Activated CD4-positive, alpha-beta T cell treated with anti-CD3 and anti-CD28 coated beads, Interleukin-2, amount 10 ng/mL, durations not matched to agents 7 days and 5 days (primary cell): ENCODE data around the gene MCM9. TPM values are rescaled to one million over a fixed set of nuclear protein-coding genes. Genes with fewer than 3 reads are reported as not detected.

Experiments used
- CTCF ChIA-PET: fragments of 350-600 bp; sonication (Branson Sonifier 250); formaldehyde crosslinking; loops from one replicate; lab custom pipeline; 2021; ENCODE audit warnings: antibody characterized with exemption; lab: Charles Lee
- POLR2A ChIA-PET: fragments of 350-600 bp; sonication (Branson Sonifier 250); formaldehyde crosslinking; loops from one replicate; lab custom pipeline; 2021; ENCODE audit warnings: antibody characterized with exemption; lab: Charles Lee
- DNase-seq: peaks from one replicate; pipeline ENCODE4 v3.0.0-alpha.2; 2020
- H3K27ac Mint-ChIP-seq: one replicate; pipeline ENCODE4 v1.8.0; 2021; ENCODE audit warnings: mild to moderate bottlenecking, moderate library complexity, mixed read lengths
- H3K27me3 Mint-ChIP-seq: one replicate; pipeline ENCODE4 v1.8.0; 2021; ENCODE audit warnings: mixed read lengths
- H3K36me3 Mint-ChIP-seq: one replicate; pipeline ENCODE4 v1.8.0; 2021; ENCODE audit warnings: low read depth, mixed read lengths
- H3K4me1 Mint-ChIP-seq: one replicate; pipeline ENCODE4 v1.8.0; 2021; ENCODE audit warnings: mixed read lengths
- H3K4me3 Mint-ChIP-seq: one replicate; pipeline ENCODE4 v1.8.0; 2021; ENCODE audit warnings: mild to moderate bottlenecking, moderate library complexity, mixed read lengths
- H3K9me3 Mint-ChIP-seq: one replicate; pipeline ENCODE4 v1.8.0; 2021; ENCODE audit warnings: mixed read lengths
- total RNA-seq, 2 experiments: library from RNA; stranded (reverse); gene quantifications; one replicate each; pipeline ENCODE4 v1.2.3, GENCODE V29; 2021

MCM9 gene
- total RNA-seq, 2 experiments from 2014 or later: 19.9 to 21.2 TPM

DNA sequence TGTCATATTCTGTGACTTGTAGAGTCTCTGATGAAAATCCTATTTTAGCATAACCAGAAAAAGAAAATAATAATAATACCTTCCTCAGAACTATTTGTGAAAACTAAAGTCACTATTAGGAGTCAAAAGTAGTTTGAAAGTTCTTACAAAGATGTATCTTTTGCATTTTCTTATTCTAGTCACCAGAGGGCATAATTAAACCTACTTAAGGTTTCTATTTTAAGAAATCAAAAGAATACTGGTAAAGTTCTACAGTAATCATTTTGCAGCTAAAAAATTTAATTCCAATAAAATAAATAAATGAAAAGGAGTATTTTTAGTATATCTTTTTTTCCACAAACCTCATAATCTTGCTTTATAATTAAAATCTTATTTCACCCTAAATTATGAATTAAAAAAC, 28.0 kb upstream of the MCM9 start:
- H3K27ac Mint-ChIP-seq: no peak overlapping the region
- H3K4me3 Mint-ChIP-seq: no peak overlapping the region
- POLR2A ChIA-PET: no interaction called here
- no peaks in the 10 kb centered on the region for H3K9me3 Mint-ChIP-seq
- no peaks in the 10 kb centered on the region for H3K27me3 Mint-ChIP-seq
- CTCF ChIA-PET: interaction anchor here (0.7 to 1.8 kb wide), 5 partner anchors 9 to 1234 kb away, joined by 3 to 5 read pairs (median 3); no protein-coding TSS in a partner anchor
- DNase-seq: no peak
- peaks cover 13% of the 10 kb centered on the region for H3K4me1 Mint-ChIP-seq
- peaks cover 1% of the 10 kb centered on the region for H3K36me3 Mint-ChIP-seq

DNA sequence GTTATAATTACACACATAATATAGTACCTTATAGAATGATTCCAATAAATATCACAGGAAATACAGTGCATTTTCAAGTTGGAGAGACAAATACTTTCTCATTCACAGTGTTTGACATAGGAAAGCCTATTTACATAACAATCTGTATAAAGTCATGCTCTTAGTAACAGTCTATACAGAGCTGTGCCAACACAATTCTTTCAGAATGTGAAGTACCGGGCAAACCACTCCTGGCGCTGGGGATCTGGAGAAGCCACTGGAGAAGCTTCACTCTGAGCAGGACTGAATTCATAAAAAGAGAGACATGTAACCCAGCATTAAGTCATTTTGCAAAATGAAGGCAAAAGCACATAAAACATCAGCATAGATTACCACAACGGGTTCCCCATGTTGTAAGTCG, 24.9 kb upstream of the MCM9 start:
- H3K4me3 Mint-ChIP-seq: no peak overlapping the region
- no peaks in the 10 kb centered on the region for H3K27me3 Mint-ChIP-seq
- H3K4me1 Mint-ChIP-seq: peaks cover 14% of the 10 kb centered on the region
- ChIA-PET CTCF (interaction anchor here (1.3 kb wide), 1 partner anchor 151 kb away, joined by 4 read pairs; no protein-coding TSS in a partner anchor), POLR2A (no interaction called here)
- H3K36me3 Mint-ChIP-seq: peaks cover 3% of the 10 kb centered on the region
- no peak overlapping the region for H3K27ac Mint-ChIP-seq
- no peak for DNase-seq
- no peaks in the 10 kb centered on the region for H3K9me3 Mint-ChIP-seq

DNA sequence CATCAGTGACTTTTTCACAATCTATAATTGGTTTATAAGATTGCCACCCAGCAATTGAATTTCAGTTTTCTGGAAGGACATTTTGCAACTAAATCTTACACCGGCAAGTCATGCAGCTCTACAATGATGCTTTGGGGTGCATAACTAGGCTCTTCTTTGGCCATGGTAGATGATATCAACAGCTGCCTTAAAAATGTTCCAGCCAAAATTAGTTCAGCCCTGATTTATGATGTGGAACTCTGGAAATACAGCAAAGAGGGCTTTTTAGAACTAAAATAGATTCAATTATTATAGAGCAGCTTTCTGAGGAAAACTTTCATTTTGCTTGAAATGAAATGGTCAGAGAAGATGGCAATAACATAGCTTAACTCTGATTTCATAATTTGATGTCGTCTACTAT, 18.4 kb upstream of the MCM9 start:
- Mint-ChIP-seq H3K27ac (no peak overlapping the region), H3K27me3 (no peaks in the 10 kb centered on the region), H3K9me3 (peaks cover 8% of the 10 kb centered on the region), H3K36me3 (peaks cover 2% of the 10 kb centered on the region), H3K4me3 (no peak overlapping the region), H3K4me1 (peaks cover 5% of the 10 kb centered on the region)
- POLR2A ChIA-PET: no interaction called here
- no peak for DNase-seq
- CTCF ChIA-PET: interaction anchor here (1.7 kb wide), 1 partner anchor 9 kb away, joined by 5 read pairs; no protein-coding TSS in a partner anchor

DNA sequence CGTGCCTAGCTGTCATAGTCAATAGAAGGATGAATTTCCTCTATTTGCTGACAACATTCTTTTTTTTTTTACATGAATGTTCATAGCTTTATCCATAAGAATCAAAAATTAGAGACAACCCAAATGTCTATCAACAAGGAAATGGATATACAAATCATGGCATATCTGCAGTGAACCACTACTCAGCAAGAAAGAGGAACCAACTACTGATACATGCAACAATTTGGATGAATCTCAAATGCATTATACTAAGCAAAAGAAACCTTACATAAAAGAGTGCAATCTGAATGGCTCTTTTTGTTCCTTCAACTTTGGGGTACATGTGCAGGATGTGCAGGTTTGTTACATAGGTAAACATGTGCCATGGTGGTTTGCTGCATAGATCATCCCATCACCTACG, 17.7 kb upstream of the MCM9 start:
- POLR2A ChIA-PET: no interaction called here
- Mint-ChIP-seq H3K27ac (no peak overlapping the region), H3K4me3 (no peak overlapping the region), H3K4me1 (peaks cover 1% of the 10 kb centered on the region), H3K36me3 (peaks cover 2% of the 10 kb centered on the region), H3K9me3 (peaks cover 8% of the 10 kb centered on the region), H3K27me3 (no peaks in the 10 kb centered on the region)
- CTCF ChIA-PET: interaction anchor here (1.7 kb wide), 1 partner anchor 10 kb away, joined by 5 read pairs; no protein-coding TSS in a partner anchor
- no peak for DNase-seq

DNA sequence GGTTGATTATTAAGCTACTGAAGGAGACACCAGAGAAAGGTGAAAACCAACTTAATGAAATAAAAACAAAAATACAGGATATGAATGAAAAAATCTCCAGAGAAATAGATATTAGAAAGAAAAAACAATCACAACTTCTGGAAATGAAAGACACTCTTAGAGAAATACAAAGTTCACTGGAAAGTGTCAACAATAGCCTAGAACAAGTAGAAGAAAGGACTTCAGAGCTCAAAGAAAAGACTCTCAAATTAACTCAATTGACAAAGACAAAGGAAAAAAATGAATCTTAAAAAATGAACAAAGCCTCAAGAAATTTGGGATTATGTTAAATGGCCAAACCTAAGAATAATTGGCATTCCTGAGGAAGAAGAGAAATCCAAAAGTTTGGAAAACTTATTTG, 10.3 kb upstream of the MCM9 start:
- no peaks in the 10 kb centered on the region for H3K4me1 Mint-ChIP-seq
- H3K36me3 Mint-ChIP-seq: peaks cover 14% of the 10 kb centered on the region
- peaks cover 44% of the 10 kb centered on the region for H3K9me3 Mint-ChIP-seq
- ChIA-PET CTCF (no interaction called here), POLR2A (no interaction called here)
- no peak overlapping the region for H3K4me3 Mint-ChIP-seq
- no peak overlapping the region for H3K27ac Mint-ChIP-seq
- DNase-seq: no peak
- H3K27me3 Mint-ChIP-seq: no peaks in the 10 kb centered on the region

DNA sequence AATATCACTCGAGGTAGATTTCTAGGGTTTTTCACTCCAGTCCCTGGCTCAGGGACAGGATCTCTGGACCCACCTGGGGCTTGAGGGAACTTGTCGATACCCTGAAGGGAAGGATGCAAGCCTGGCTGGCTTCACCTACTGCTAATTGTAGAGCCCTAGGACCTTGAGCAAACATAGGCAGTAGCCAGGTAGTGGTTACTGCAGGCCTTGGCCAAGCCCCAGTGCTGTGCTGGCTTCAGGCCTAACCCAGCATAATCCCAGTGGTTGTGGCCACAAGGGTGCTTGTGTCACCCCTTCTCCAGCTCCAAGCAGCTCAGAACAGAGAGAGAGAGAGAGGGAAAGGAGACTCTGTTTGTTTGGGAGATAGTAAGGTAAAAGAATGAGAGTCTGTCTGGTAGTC, 5.8 kb upstream of the MCM9 start:
- H3K27me3 Mint-ChIP-seq: no peaks in the 10 kb centered on the region
- CTCF ChIA-PET: no interaction called here
- H3K36me3 Mint-ChIP-seq: peaks cover 33% of the 10 kb centered on the region
- POLR2A ChIA-PET: no interaction called here
- DNase-seq: no peak
- peaks cover 6% of the 10 kb centered on the region for H3K4me1 Mint-ChIP-seq
- H3K9me3 Mint-ChIP-seq: peaks cover 42% of the 10 kb centered on the region
- no peak overlapping the region for H3K27ac Mint-ChIP-seq
- H3K4me3 Mint-ChIP-seq: no peak overlapping the region

DNA sequence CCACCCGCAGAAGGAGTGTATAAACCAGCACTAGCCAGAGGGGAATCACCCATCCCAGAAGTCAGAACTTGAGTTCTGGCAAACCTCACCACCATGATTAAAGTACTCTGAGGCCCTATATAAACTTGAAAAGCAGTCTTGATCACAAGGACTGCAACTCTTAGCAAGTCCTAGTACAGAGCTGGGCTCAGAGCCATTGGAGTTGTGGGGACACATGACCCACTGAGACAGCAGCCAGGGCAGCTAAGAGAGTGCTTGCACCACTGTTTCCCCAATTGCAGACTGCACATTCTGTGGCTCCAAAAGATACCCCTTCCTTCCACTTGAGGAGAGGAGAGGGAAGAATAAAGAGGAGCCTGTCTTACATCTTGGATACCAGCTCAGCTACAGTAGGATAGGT, 4.7 kb upstream of the MCM9 start:
- ChIA-PET CTCF (no interaction called here), POLR2A (no interaction called here)
- DNase-seq: no peak
- Mint-ChIP-seq H3K4me1 (peaks cover 12% of the 10 kb centered on the region), H3K27me3 (no peaks in the 10 kb centered on the region), H3K4me3 (no peak overlapping the region), H3K9me3 (peaks cover 31% of the 10 kb centered on the region), H3K27ac (no peak overlapping the region), H3K36me3 (peaks cover 29% of the 10 kb centered on the region)

DNA sequence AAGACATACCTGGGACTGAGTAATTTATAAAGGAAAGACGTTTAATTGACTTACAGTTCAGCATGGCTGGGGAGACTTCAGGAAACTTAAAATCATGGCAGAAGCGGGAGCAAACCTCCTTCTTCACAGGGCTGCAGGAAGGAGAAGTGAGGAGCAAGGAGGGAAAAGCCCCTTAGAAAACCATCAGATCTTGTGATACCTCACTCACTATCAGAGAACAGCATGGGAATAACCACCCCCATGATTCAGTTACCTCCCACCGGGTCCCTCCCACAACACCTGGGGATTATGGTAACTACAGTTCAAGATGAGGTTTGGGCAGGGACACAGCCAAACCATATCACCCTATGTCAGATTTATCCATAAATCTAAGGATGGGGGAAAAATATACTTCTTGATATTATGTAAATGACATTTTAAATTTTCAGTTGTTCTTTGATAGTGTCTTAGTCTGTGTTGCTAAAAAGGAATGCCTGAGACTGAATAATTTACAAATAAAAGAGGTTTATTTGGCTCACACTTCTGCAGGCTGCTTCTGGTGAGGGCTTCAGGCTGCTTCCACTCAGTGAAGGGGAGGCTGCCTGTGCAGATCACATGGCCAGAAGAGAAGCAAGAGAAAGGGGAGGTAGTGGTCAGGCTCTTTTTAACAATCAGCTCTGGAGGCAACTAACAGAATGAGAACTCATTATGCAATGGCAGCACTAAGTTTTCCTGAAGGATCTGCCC, 1.2 kb upstream of the MCM9 start:
- Mint-ChIP-seq H3K27ac (peak overlapping the region; percentile 89), H3K36me3 (peaks cover 21% of the 10 kb centered on the region), H3K4me1 (peaks cover 24% of the 10 kb centered on the region), H3K4me3 (peak overlapping the region; percentile 81), H3K27me3 (no peaks in the 10 kb centered on the region), H3K9me3 (peaks cover 14% of the 10 kb centered on the region)
- POLR2A ChIA-PET: no interaction called here
- DNase-seq: no peak
- CTCF ChIA-PET: no interaction called here

DNA sequence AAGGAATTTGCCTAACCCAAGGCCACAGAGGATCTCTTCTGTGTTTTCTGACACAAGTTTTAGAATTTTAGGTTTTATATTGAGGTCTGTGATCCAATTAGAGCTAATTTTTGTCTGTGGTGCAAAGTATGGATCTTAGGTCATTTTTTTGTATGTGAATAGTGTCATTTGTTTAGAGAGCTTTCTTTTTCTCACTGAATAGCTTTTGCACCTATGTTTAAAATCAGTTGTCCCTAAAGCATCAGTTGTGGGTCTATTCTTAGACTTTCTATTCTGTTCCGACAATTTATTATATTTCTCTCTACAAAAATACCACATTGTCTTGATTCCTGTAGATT, 341 bp upstream of the MCM9 start:
- POLR2A ChIA-PET: interaction anchor here (0.6 kb wide), 1 partner anchor 226 kb away, joined by 4 read pairs; no protein-coding TSS in a partner anchor
- DNase-seq: no peak
- Mint-ChIP-seq H3K27ac (peak overlapping the region; percentile 89), H3K27me3 (no peaks in the 10 kb centered on the region), H3K4me3 (peak overlapping the region; percentile 81), H3K9me3 (peaks cover 14% of the 10 kb centered on the region), H3K36me3 (peaks cover 28% of the 10 kb centered on the region), H3K4me1 (peaks cover 24% of the 10 kb centered on the region)
- CTCF ChIA-PET: interaction anchor here (0.8 kb wide), 1 partner anchor 226 kb away, joined by 3 read pairs; no protein-coding TSS in a partner anchor

DNA sequence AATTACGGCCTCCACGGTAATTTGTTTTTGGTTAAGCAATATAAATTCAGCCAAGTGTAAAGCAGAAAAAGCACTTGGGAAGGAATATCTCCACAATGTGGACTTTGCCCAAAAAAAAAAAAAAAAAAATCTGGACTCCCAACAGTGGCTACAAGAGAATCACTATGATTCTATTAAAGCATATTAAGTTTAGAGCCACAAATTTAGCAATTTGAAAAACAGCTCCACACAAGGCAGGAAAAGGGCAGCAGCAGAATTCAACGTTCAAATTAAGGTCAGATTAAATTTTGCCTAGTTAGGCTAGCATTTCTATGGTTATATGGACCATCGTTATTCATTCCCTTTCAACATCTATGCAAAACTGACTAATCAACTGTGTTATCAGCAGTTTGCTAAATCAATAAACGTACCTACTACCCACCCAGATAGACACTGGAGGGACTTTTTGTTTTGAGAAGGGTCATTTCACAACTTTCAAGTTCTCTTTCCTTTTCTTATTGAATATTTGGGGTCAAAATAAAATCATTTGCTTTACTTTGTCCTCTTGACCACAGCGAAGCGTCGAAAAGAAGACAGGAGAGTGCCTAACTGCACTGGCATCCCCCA, 1.0 kb downstream of the MCM9 start:
- Mint-ChIP-seq H3K27me3 (no peaks in the 10 kb centered on the region), H3K27ac (peak overlapping the region; percentile 92), H3K36me3 (peaks cover 28% of the 10 kb centered on the region), H3K9me3 (peaks cover 11% of the 10 kb centered on the region), H3K4me1 (peaks cover 24% of the 10 kb centered on the region), H3K4me3 (peak overlapping the region; percentile 81)
- CTCF ChIA-PET: interaction anchor here (0.7 to 1.4 kb wide), 2 partner anchors 13 to 38 kb away, joined by 3 to 4 read pairs; no protein-coding TSS in a partner anchor
- DNase-seq: no peak
- POLR2A ChIA-PET: no interaction called here

DNA sequence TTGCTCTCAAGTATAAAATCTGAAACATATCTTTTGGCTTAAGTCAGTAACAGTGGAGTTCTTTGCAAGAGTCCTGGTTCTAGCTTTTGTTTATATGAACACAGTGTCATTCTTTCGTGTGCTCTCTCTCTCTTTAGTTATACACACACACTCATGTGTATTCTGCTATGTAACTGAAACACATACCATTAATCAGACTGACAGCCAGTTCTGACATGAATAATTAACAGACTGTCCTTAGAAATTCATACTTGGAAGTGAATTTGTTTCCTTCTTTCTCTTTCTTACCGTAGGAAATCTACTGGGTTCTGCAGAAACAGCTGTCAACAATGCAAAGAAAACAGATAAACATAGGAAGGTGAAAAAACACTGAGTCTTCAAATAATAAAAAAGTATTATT, 2.5 kb downstream of the MCM9 start:
- Mint-ChIP-seq H3K27me3 (no peaks in the 10 kb centered on the region), H3K4me3 (no peak overlapping the region), H3K27ac (no peak overlapping the region), H3K4me1 (peaks cover 22% of the 10 kb centered on the region), H3K36me3 (peaks cover 24% of the 10 kb centered on the region), H3K9me3 (peaks cover 6% of the 10 kb centered on the region)
- ChIA-PET CTCF (no interaction called here), POLR2A (no interaction called here)
- DNase-seq: no peak

DNA sequence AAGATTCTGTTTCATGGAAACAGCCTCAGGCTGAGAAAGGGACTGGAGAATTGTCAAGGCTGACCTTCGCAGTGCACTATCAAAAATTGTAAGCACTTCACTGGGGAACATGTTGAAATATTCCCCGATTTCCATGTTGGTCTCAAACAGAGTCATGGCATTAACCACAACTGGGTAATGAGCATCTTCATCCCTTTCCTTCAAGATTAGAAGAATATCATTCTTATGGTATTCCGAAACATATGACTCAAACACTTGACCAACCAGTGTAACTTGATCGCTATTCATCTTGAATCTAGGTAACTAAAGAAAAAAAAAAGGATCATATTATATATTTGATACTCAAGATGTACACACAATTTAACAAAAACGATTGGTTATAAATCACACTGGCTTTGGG, 3.5 kb downstream of the MCM9 start:
- H3K4me3 Mint-ChIP-seq: no peak overlapping the region
- DNase-seq: no peak
- peaks cover 23% of the 10 kb centered on the region for H3K36me3 Mint-ChIP-seq
- H3K4me1 Mint-ChIP-seq: peaks cover 20% of the 10 kb centered on the region
- H3K27me3 Mint-ChIP-seq: no peaks in the 10 kb centered on the region
- ChIA-PET POLR2A (no interaction called here), CTCF (no interaction called here)
- peaks cover 1% of the 10 kb centered on the region for H3K9me3 Mint-ChIP-seq
- no peak overlapping the region for H3K27ac Mint-ChIP-seq

DNA sequence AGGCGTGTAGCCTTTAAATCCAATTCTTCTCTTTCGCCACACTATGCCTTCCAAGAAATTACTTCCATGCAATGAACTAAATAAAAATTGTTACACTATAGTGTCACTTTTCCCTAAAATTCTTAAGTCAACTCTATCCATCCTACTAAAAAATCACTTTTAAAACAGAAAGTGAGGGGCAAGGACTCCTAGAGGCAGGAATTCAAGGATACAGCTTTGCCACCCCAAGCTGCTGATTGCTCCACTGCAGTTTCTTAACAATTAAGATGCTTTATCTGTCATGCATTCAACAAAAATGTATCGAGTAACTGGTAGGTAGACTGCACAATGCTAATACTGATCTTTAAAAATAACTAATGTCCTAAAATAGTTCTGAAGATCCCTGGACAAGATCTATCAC, 4.3 kb downstream of the MCM9 start:
- Mint-ChIP-seq H3K4me3 (no peak overlapping the region), H3K36me3 (peaks cover 25% of the 10 kb centered on the region), H3K27ac (no peak overlapping the region), H3K4me1 (peaks cover 19% of the 10 kb centered on the region), H3K9me3 (no peaks in the 10 kb centered on the region), H3K27me3 (no peaks in the 10 kb centered on the region)
- POLR2A ChIA-PET: no interaction called here
- CTCF ChIA-PET: no interaction called here
- no peak for DNase-seq
